Fibroblast of pulmonary artery (primary cell): ENCODE results near the gene GRIN1.
A peak's percentile ranks its signal among the peaks of the same experiment; 100 is the strongest.

ENCODE experiments used
- DNase-seq: peaks from one replicate; pipeline ENCODE4 v3.0.0-alpha.2; 2010; ENCODE audit warnings: low read depth
- H3K4me3 ChIP-seq: replicated peaks from 2 replicates; pipeline ENCODE4 v1.5.1; 2011; ENCODE audit warnings: low read depth, mild to moderate bottlenecking, control low read depth, low read length, moderate library complexity
- TF ChIP-seq, protein P1 (sequence below): IDR thresholded peaks from 2 replicates; pipeline ENCODE4 v1.5.1; 2011; ENCODE audit warnings: mild to moderate bottlenecking, control low read depth, low read length, inconsistent platforms; ENCODE audit errors: missing control alignments

The GRIN1 gene

GRCh38 chr9:137195525-137196220 lies 56.7 kb downstream of the GRIN1 start:
- DNase-seq, result no peak
- H3K4me3 ChIP-seq, result no peak overlapping the region
- TF ChIP-seq, protein P1, sequence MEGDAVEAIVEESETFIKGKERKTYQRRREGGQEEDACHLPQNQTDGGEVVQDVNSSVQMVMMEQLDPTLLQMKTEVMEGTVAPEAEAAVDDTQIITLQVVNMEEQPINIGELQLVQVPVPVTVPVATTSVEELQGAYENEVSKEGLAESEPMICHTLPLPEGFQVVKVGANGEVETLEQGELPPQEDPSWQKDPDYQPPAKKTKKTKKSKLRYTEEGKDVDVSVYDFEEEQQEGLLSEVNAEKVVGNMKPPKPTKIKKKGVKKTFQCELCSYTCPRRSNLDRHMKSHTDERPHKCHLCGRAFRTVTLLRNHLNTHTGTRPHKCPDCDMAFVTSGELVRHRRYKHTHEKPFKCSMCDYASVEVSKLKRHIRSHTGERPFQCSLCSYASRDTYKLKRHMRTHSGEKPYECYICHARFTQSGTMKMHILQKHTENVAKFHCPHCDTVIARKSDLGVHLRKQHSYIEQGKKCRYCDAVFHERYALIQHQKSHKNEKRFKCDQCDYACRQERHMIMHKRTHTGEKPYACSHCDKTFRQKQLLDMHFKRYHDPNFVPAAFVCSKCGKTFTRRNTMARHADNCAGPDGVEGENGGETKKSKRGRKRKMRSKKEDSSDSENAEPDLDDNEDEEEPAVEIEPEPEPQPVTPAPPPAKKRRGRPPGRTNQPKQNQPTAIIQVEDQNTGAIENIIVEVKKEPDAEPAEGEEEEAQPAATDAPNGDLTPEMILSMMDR, result no peak

- no peak overlapping the region for H3K4me3 ChIP-seq
- TF ChIP-seq, protein P1, result no peak
Measured at GRCh38 chr9:137198051-137198901, 59.3 kb downstream of the GRIN1 start.

DNA sequence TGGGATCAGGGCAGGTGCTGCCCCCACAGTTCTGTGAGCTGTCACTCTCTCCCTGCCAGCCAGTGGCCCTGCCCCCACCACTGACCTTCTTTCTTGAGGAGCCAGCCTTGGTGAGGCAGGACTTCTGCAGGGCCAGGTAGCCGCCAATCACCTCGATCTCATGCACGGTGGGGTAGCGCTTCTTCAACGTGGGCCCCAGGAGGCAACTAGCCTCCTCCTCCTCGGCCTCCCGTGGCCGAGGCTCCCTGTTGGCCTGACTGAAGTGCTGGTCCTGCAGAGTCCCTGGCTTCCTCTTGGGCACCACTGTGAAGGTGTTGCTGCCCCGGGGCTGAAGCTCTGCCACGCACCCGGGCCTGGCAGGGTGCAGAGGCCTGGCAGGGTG lies 59.9 kb downstream of the GRIN1 start:
- TF ChIP-seq, protein P1, result no peak
- peak overlapping the region; percentile 46 for H3K4me3 ChIP-seq
- DNase-seq, result no peak

More at GRCh38 chr9:137198051-137198901, 59.3 kb downstream of the GRIN1 start:
- no peak for DNase-seq

DNA sequence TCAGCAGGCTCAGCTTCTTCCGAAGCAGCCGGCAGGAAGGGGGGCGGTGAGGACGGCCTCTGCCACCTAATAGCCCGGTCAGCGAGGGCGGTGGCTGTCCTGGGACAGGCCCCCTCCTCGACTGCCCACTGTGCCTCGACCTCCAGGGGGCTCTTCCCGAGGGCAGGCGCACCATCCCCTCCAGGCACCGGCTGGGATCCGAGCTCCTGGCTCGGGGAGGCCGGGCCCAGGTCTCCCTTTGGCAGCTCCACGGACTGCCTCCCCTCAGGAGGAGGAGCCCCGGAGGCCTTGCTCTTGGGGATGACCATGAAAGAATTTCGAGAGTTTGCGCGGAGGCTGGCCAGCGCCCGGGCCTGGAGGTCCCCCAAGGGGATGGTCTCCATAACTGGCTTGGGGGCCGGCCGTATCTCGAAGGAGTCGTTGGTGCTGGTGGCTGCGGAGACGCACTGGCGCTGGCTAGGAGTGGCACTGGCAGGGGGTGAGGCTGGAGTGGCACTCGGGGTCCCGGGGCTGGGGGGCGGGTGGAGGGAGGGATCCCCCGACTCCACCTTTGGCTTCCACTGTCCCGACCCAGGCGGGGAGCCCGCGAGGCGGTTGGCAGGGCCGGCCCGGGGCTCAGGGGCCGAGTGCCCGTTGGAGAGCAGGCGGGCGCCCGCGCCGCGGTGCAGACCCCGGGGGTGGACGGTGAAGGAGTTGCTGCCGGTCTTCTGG lies 60.6 kb downstream of the GRIN1 start:
- peak; percentile 25 for DNase-seq
- H3K4me3 ChIP-seq, result peak overlapping the region; percentile 46
- TF ChIP-seq, protein P1, result no peak

GRCh38 chr9:137200311-137201204 lies 61.6 kb downstream of the GRIN1 start, which contains the start of gene TPRN:
TPRN (minus strand) TSS chr9:137200741; CDS start chr9:137200711, 30 bp downstream.
- peak within 1 kb of the TSS; percentile 69 for H3K4me3 ChIP-seq
- DNase-seq, result peak; percentile 99
- TF ChIP-seq, protein P1, result no peak
